Inferior parietal cortex (tissue), 1 donor: ENCODE results near the gene CCDC88A.
"Not testable (repeated sequence)": the region's sequence is repeated elsewhere in the genome, so short reads cannot be mapped to it uniquely, and the experiment has no call there.

Experiments used
- DNase-seq: peaks from one replicate; pipeline ENCODE4 v3.0.0-alpha.2; 2016; ENCODE audit errors: extremely low spot score

The CCDC88A gene

DNA sequence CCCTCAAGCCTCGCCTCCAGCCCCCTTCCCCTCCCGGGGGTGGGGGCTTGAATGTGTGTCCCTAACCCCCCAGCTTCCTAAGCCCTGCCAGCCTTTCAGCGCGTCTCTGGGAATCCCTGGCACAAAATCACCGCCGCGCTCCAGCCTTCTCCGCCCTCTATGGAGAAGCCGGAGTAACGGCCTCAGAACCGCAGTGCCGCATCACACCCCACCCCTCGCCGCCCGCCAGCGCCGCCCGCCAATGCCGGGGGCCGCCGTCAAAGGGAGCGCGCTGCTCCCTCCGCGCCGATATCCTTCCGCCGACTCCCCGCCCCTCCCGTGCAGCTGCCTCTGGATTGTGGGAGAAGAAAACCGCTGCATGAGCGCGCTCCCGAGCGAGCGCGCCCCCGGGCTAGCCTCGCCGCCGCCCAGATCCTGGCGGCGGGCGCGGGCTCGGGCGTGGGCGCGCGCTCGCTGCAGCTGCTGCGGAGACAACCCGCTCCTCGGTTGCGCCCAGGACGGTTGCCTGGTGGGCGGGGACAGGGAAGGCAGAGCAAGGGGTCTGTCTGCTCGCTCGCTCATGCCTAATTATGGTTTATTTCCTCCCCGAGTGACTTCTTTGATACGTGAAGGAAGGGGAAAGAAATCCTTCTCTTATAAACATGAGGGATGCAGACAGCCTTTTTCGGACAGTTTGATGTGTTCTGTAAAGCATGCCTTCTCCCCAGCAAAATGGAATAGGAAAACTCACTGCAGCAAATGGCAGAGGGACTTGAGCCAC, at the start of gene CCDC88A:
CCDC88A (minus strand) TSS at position 178 of the 760 bp plus-strand sequence. CDS start 777 bp downstream, outside the sequence.
- peak; percentile 93 for DNase-seq

DNA sequence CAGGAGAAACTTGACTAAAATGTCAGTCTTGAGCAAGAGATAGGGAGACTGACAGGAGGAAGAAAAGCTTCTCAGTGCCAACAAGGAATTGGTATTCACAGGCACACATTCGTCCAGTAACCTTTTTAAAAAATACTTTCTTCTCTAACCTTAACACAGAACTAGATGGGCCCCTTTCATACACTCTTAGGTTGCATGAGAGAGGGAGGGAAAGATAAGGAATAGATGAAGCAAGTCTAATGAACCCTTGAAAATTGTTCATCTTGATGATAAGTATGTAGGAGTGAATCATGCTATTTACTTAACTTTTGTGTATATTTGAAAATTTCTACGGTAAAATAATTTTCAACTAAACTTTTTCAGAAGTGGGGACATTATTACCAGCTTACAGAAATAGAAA, 42.0 kb upstream of the CCDC88A start:
- no peak for DNase-seq

GRCh38 chr2:55460562-55460961, 40.9 kb upstream of the CCDC88A start:
- no peak for DNase-seq

DNA sequence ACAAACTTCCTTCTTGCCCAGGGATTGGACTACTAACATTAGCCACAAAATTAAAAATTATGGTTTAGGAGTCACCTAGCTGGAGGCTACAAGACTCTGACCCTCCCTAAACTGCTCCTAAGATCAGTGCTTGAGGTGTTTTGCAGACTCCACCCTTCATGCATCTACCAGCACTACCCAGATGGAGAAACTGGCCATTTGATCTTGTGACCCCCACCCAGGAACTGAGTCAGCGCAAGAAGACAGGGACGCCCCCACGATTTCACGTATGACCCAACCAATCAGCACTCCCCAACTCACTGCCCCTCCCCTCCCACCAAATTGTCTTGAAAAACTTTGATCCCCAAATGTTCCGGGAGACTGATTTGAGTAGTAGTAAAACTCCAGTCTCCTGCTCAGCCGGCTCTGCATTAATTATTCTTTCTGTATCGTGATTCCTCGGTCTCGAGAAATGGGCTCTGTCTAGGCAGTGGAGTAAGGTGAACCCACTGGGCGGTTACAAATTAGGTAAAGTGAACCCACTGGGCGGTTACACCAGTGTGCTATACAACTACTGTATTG, 40.1 kb upstream of the CCDC88A start:
- DNase-seq, result no peak

- DNase-seq, result no peak
These were observed 39.6 kb upstream of the CCDC88A start for GRCh38 chr2:55459279-55459678.

DNA sequence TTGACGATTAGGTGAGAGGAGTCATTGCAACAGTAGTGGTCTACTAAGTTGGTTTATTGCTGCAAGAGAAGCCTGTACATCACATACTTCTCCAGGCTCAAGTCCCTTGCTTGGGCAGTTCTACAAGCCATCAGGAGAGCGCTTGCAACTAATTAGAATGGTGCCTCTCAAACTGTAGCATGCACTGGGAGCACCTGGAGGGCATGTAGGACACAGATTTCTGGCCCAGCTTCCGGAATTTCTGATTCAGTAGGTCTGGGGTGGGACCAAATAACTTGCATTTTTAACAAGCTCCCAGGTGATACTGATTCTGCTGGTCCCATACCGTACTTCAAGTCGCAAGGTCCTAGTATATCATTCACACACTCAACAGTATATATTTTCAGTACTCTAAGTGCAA, 34.5 kb upstream of the CCDC88A start:
- DNase-seq, result no peak

- DNase-seq, result no peak
These were observed 33.2 kb upstream of the CCDC88A start for GRCh38 chr2:55452879-55453278.

- no peak for DNase-seq
These were observed 32.0 kb upstream of the CCDC88A start for GRCh38 chr2:55451699-55452098.

DNA sequence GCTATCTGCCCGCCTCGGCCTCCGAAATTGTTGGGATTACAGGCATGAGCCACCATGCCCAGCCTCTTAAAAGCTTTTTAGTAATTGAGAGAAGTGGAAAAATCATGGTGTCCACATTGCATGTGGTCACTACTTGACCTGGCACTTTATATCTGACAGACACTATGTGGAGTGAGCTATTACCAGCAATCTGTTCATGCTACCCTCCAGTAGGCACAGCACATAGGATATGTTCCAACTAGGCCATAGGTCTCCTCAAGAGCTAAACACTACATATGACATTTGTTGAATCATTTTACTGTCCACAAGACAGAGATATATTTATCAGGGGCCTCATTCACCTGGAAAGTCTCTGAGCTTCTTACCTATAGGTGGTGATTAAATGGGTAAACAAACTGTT, 30.4 kb upstream of the CCDC88A start:
- DNase-seq, result not testable (repeated sequence)

DNA sequence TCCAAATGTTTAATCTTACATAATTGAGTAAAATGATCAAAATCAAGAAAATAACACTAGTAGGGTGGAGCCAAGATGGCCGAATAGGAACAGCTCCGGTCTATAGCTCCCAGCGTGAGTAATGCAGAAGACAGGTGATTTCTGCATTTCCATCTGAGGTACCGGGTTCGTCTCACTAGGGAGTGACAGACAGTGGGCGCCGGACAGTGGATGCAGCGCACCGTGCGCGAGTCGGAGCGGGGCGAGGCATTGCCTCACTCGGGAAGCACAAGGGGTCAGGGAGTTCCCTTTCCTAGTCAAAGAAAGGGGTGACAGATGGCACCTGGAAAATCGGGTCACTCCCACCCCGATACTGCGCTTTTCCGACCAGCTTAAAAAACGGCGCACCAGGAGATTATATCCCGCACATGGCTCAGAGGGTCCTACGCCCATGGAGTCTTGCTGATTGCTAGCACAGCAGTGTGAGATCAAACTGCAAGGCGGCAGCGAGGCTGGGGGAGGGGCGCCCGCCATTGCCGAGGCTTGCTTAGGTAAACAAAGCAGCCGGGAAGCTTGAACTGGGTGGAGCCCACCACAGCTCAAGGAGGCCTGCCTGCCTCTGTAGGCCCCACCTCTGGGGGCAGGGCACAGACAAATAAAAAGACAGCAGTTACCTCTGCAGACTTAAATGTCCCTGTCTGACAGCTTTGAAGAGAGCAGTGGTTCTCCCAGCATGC, 22.5 kb upstream of the CCDC88A start:
- DNase-seq, result not testable (repeated sequence)

DNA sequence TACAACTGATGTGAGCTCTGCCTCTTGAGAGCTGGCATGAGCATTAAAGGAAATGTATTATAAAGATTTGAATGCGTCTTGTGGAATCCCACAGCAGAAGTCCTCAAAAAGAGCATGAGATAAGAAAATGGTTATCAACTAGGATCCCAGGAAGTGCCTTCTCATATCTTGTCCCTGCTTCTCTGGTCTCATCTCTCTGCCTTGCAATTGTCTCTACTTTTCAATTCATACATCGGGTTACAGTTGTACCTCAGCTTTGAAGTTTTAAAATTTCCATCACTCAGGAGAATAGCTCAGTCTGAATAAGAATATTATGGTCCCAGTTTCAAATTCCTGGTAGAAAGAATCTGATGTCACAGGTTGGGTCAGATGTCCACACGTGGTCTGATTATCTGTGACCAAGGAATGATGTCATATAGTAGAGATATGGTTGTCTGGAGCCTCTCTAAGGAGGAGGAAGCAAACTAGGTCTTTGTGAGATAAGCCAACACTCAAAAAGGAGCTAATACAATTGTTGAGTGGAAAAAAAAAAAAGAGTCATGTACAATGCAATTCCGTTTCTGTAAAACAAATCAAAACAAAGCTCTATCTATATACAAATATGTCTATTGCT, 21.7 kb upstream of the CCDC88A start:
- no peak for DNase-seq

- DNase-seq, result no peak
These were observed 19.4 kb upstream of the CCDC88A start for GRCh38 chr2:55439101-55439397.

- no peak for DNase-seq
These were observed 18.9 kb upstream of the CCDC88A start for GRCh38 chr2:55438391-55439100.

- DNase-seq, result no peak
These were observed 18.1 kb upstream of the CCDC88A start for GRCh38 chr2:55437515-55438390.

DNA sequence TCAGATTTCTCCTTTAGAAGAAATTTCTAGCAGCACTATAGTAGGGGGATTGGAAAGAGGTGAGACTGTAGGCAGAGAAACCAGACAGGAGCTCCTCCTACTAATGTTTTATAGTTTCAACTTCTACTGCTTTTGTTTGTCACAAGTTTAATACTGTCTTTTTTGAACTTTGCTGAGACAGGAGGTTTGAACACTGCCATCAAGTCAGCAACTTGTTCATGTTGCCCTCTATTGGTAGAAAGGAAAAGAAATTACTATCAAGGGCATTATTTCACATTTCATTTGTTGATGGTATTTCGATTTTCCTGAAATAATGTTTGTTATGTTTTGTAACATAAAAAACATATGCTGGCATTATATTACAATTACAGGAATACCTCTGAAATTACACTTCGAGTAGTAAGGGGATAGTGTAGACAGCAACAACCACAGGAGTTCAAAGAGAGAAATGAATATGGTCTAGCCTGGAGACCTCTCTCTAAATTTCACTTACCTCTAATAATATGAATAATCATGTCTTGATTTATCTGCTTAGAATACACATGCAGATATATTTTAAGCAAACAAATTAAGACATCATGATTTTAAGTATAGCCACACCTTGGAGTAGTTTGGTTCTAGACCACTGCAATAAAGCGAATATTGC, 12.4 kb upstream of the CCDC88A start:
- peak; percentile 64 for DNase-seq

GRCh38 chr2:55430211-55430975, 10.7 kb upstream of the CCDC88A start:
- DNase-seq, result no peak

- no peak for DNase-seq
These were observed 8.6 kb upstream of the CCDC88A start for GRCh38 chr2:55428258-55428657.

- no peak for DNase-seq
These were observed 5.8 kb upstream of the CCDC88A start for GRCh38 chr2:55425431-55425831.

- no peak for DNase-seq
These were observed 3.4 kb upstream of the CCDC88A start for GRCh38 chr2:55422876-55423665.
